OCI-LY1 (cell line): ENCODE measurements around the gene PYDC1.

ENCODE experiments used
- EZH2 ChIP-seq: fragments of 200-600 bp; sonication (generic), shearing (Covaris generic); IDR thresholded peaks from 2 replicates; pipeline ENCODE4 v1.8.0; 2017; ENCODE audit warnings: borderline replicate concordance, mixed run types, mild to moderate bottlenecking, antibody characterized with exemption, low read length, moderate library complexity, mixed read lengths
- TF ChIP-seq, protein P1 (sequence below): fragments of 200-600 bp; sonication (generic), shearing (Covaris generic); IDR thresholded peaks from 2 replicates; pipeline ENCODE4 v1.5.1; 2017; ENCODE audit warnings: mild to moderate bottlenecking, antibody characterized with exemption, low read length, moderate library complexity, mixed read lengths

DNA sequence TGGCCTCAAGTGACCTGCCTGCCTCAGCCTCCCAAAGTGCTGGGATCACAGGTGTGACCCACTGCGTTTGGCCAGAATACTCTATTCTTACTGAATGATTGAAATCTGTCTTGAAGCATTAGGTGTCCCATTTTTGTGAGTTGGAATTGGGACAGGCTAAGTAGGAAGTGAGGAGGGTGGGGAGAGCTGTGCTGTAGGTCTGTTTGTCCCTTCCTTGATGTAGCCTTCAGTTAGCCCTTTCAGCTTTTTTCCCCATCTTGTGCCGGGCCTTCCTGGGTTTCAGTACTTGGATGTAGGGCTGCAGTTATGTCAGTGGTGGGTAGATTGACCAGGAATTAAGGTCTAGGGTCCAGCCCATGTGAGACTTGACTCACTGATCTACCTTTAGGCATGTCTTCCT lies 23.1 kb downstream of the PYDC1 start:
- TF ChIP-seq, protein P1, sequence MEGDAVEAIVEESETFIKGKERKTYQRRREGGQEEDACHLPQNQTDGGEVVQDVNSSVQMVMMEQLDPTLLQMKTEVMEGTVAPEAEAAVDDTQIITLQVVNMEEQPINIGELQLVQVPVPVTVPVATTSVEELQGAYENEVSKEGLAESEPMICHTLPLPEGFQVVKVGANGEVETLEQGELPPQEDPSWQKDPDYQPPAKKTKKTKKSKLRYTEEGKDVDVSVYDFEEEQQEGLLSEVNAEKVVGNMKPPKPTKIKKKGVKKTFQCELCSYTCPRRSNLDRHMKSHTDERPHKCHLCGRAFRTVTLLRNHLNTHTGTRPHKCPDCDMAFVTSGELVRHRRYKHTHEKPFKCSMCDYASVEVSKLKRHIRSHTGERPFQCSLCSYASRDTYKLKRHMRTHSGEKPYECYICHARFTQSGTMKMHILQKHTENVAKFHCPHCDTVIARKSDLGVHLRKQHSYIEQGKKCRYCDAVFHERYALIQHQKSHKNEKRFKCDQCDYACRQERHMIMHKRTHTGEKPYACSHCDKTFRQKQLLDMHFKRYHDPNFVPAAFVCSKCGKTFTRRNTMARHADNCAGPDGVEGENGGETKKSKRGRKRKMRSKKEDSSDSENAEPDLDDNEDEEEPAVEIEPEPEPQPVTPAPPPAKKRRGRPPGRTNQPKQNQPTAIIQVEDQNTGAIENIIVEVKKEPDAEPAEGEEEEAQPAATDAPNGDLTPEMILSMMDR: no peak
- TF ChIP-seq EZH2: no peak
